Activated CD8-positive, alpha-beta memory T cell treated with anti-CD3 and anti-CD28 coated beads, Interleukin-2, amount 50 U/mL, for 1 hour (primary cell): ENCODE results near the gene UBE2E2.

Source experiments
- DNase-seq: peaks from one replicate; pipeline ENCODE4 v3.0.0-alpha.2; 2020; ENCODE audit errors: extremely low read depth

The UBE2E2 gene

GRCh38 chr3:23480329-23480714, 277.2 kb downstream of the UBE2E2 start:
- no peak for DNase-seq

DNA sequence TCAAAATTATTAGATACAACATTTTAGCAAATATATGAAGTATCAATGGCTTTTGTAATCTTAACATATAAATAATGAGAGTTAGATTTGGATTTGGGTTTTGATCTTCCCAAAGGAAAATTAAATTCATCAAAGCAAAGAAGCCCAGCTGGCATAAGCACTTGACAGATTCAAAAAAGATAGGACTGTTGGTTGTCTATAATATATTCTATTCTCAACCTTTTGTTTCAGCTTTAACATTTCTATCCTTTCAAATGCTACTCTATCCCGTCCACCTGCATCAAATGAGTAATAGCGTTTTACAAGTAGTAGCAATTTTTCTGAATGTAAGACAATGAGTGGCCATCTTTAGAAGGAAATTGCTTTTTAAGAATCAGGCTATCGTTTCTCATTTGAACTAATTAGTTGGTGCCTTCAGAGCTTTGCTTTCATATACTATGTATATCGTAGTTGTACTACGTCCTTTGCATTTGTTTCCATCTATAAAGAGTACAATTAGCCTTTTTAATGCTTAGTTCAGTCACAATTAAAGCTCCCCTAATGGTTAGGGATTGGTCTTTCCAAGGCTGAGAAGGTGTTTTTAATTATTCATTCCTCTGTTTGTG, 278.0 kb downstream of the UBE2E2 start:
- DNase-seq, result no peak

- no peak for DNase-seq
These were observed 278.6 kb downstream of the UBE2E2 start for GRCh38 chr3:23481616-23482278.

GRCh38 chr3:23484386-23484785, 281.3 kb downstream of the UBE2E2 start:
- no peak for DNase-seq

GRCh38 chr3:23485922-23486321, 282.8 kb downstream of the UBE2E2 start:
- no peak for DNase-seq

DNA sequence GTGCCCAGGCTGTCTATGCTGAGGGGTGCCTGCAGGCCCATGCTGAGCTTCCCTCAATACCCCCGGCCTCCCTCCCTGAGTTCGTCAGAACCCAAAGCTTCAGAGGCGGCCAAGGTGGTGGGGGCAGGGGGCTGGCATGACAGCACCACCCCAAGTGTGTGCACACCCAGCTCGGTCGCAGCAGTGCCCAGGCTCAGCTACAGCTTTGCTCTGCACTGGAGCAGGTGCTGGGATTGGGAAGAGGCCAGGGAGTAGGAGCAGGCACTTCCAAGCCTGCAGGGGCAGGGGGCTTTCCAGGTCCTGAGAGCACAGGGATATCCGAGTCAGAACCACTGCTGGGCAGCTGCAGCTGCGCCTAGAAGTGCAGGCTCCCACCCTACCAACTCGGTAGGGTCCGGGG, 283.9 kb downstream of the UBE2E2 start:
- DNase-seq, result no peak

- no peak for DNase-seq
These were observed 285.5 kb downstream of the UBE2E2 start for GRCh38 chr3:23488618-23489017.

GRCh38 chr3:23489300-23490158, 286.4 kb downstream of the UBE2E2 start:
- DNase-seq, result no peak

GRCh38 chr3:23490459-23490858, 287.3 kb downstream of the UBE2E2 start:
- DNase-seq, result no peak

DNA sequence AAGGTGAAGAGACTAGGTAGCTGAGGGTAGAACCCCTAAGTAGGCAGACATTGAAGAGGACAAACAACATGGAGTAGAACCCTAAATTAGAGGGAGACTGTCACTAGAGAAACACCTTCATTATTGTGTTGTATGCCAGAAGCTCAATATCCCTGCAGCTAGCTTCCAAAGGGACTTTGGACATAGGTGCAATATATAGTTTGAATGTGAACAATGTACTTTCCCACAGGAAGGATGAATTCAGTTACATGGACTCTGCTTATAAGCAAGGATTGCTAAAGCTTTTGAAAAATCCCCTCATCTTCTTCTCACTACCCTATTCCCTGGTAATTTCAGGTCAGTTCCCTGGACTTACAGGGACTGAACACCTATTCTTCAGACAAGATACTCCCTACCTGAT, 288.9 kb downstream of the UBE2E2 start:
- DNase-seq, result no peak

DNA sequence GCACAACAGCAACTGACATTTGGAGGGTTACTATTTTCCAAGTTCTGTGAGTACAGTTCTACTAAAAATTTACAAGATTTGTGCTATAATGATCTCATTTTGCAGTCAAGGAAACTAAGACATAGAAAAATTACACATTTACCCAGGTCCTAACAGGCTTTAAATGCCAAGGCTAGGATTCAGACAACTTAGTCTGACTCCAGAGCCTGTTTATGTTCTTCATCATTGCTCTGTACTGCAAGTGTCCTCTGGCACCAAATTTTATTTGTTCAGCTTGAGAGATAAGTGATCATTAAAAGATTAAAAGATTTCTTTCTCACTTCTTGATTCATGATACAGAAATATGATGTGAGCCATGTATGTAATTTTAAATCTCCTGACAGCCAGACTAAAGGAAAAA, 290.8 kb downstream of the UBE2E2 start:
- DNase-seq, result no peak

GRCh38 chr3:23494967-23495366, 291.8 kb downstream of the UBE2E2 start:
- DNase-seq, result no peak

DNA sequence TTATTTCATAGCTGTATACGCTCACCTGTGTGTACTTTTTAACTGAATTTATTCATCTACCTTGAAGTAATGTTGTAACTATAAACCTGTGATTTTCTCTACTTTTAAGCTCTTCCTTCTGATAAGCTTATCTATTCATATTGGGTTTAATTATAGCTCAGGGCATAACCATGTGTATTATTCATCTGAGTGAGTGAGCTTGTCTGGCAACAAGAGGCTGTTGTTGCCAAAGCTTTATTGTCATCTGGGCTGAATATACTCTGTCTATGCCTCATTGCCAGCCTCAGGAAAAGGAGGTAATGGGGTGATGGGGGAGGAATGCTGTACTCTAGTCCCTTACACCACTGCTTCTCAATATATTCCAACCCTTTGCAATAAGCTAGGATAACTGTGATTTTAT, 292.4 kb downstream of the UBE2E2 start:
- DNase-seq, result no peak

GRCh38 chr3:23496165-23496564, 293.0 kb downstream of the UBE2E2 start:
- no peak for DNase-seq

- DNase-seq, result no peak
These were observed 294.0 kb downstream of the UBE2E2 start for GRCh38 chr3:23497156-23497555.

DNA sequence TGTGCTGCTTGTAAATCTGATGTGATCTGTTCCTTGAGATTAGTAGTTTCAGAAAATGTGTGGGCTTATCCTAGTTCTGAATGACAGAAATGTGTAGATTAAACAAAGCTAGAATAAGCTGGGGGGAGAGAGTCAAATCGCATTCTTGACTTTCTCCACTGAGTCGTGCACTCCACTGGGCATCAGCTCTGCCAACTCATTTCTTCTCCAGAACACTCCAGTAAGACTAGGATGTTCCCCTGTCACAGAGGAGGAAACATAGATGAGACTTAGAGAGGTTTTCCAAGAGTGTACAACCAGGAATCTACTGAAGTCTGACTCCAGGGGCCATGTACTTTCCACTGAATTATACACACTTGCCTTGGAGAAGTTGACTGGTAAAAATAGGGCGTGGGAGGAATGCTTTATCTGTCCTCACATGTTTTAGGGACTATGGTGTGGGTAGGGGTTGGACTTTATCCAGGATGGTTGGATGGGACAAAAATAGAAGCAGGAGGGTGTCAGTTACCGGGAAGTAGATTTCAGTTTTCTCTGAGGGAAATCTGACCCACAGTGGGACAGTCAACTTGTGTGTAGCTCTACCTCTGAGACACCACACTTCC, 298.2 kb downstream of the UBE2E2 start:
- no peak for DNase-seq

GRCh38 chr3:23508464-23508863, 305.3 kb downstream of the UBE2E2 start:
- no peak for DNase-seq

DNA sequence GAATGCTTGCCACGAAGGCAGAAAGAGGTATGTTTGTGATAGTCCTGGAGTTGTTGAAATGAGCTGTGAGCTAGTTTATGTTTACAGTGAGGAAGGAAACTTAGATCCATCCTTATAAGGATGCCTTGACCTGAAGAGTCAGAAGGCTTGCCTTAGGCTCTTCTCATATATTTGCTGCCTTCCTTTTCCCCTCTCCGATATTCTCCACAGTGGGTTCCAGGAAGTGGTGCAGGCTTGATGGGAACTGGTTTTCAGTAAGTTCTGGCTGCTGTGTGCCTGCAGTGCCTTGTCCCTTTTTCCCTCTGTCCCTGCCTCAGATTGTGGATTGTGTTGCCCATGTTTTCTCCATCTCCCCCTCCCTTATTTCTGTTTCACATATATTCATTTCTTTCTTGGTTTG, 315.3 kb downstream of the UBE2E2 start:
- DNase-seq, result no peak

DNA sequence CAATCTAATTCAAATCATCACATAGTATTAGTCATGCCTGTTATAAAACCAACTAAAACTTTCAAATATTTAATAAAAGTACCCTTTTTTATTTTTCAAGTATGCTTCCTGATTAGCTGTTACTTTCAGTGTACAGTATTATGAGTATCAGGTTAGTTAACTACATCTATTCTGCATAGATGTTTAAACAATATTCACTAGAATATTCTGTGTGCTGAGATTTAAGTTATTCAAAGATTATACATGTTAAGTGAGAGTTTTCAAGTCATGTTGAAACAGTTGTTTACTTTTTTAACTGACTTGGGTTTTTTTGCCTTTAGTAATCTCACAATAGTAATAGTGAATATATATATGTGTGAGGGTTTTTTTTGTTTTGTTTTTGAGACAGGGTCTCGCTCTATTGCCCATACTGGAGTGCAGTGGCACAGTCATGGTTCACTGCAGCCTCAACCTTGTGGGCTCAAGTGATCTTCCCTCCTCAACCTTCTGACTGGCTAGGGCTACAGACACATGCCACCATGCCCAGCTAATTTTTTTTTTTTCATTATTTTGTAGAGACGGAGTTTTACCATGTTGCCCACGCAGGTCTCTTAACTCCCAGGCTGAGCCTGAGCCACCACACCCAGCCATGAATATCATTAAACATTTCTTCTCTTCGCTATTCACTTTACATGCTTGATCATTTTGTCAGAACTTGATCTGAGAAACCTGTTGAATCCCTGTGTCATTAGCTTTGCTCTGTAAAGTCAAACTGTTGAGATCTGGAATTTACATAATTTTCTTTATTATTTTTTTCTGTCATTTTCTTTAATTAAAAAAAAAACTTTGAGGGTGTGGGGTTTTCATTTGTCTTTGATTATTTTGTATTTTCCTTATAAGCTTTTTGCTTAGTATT, 316.4 kb downstream of the UBE2E2 start:
- DNase-seq, result no peak

DNA sequence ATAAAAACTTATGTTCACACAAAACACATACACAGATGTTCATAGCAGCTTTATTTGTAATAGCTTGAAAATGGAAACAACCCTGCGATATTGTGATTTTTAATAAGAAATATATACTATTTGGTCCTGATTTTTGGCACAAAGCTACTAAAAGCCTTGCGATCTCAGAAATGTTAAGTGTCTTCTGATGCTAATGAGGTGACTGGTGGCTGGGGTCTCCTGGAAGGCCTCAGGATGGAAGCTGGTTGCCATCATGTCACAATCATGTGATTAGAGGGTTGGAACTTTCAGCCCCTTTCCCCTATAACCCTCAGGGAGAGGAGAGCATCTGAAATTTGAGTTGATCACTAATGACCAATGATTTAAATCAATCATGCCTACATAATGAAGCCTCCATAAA, 324.2 kb downstream of the UBE2E2 start:
- DNase-seq, result no peak

DNA sequence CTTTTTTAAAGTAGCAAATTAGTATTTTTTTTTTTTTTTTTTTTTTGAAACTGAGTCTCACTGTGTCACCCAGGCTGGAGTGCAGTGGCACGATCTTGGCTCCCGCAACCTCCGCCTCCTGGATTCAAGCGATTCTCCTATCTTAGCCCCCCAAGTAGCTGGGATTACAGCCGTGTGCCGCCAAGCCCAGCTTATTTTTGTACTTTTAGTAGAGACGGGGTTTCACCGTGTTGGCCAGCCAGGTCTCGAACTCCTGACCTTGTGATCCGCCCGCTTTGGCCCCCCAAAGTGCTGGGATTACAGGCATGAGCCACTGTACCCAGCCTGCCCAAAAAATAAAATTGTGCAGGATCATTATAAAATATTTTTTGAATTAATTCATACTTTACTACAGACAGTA, 330.5 kb downstream of the UBE2E2 start:
- DNase-seq, result no peak

- DNase-seq, result no peak
These were observed 330.9 kb downstream of the UBE2E2 start for GRCh38 chr3:23533996-23534395.
